Chondrocyte (in vitro differentiated cells): Measurements from ENCODE around the gene RADIL. TPM values are rescaled to one million over a fixed set of nuclear protein-coding genes. Genes with fewer than 3 reads are reported as not detected.
A peak's percentile ranks its signal among the peaks of the same experiment; 100 is the strongest.

Source experiments
- DNase-seq: peaks from one replicate; pipeline ENCODE4 v3.0.0; 2021; ENCODE audit warnings: mixed read lengths, low spot score
- H3K27ac Mint-ChIP-seq: one replicate; pipeline ENCODE4 v1.8.0; 2021; ENCODE audit warnings: mild to moderate bottlenecking, moderate library complexity, mixed read lengths; ENCODE audit not compliant: unreplicated experiment
- H3K27me3 Mint-ChIP-seq: 2 replicates; pipeline ENCODE4 v1.8.0; 2021; ENCODE audit warnings: low read depth, mixed read lengths
- H3K36me3 Mint-ChIP-seq: 2 replicates; pipeline ENCODE4 v1.8.0; 2021; ENCODE audit warnings: low read depth, mixed read lengths
- H3K4me1 Mint-ChIP-seq: 2 replicates; pipeline ENCODE4 v1.8.0; 2021; ENCODE audit warnings: low read depth, mild to moderate bottlenecking, mixed read lengths
- H3K4me3 Mint-ChIP-seq: one replicate; pipeline ENCODE4 v1.8.0; 2021; ENCODE audit warnings: mild to moderate bottlenecking, moderate library complexity, mixed read lengths; ENCODE audit not compliant: unreplicated experiment
- H3K9me3 Mint-ChIP-seq: 2 replicates; pipeline ENCODE4 v1.8.0; 2021; ENCODE audit warnings: low read depth, mixed read lengths
- total RNA-seq: library from RNA; stranded (reverse); gene quantifications from 3 replicates; pipeline ENCODE4 v1.2.1, GENCODE V29; 2021
- TF ChIP-seq, protein P1 (sequence below): fragments of 200-600 bp; sonication (generic); IDR thresholded peaks from 2 replicates; pipeline ENCODE4 v1.5.0; 2021; ENCODE audit warnings: antibody characterized with exemption, mild to moderate bottlenecking, moderate library complexity

Gene RADIL
- total RNA-seq, 1 donor from 2014 or later = 1.2 TPM

DNA sequence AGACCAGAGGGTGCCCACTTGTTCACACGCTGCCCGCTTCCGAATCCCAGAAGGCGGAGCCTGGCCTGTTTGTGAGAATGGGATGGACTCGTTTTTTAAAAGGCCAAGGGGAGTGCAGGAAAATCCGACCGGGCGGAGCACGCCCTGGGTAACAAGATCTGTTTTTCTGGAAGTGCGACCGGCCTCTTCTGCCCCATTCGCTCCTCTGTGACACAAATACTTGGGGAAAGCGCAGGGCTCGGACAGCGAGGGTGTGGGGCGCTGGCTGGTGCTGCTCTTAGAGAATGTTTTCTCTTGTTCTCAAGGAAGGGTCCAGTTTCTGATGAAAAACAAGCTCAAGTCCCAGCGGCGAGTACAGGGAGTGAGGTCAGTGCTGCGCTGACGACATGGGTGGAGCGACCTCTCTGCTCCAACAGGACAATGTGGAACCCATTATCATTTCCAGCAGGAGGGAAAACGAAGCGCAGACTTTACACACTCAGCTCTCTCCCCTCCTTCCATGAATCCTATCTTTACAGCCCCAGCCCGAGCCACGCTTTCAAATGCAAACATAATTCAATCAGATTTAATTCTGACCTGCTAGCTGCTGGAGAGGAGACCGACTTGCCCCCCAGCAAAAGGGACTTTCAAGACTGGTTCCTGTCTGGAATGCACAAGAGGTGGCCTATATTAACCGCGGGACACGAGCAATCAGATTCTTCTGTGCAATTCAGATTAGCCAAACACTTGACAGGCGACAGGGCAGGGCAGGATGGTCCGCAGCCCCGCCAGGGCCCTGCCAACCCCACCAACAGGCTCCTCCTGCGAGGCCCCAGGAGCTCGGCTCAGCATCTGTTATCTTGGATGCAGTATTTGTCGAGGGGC, 1.1 kb downstream of the RADIL start:
- TF ChIP-seq, protein P1, sequence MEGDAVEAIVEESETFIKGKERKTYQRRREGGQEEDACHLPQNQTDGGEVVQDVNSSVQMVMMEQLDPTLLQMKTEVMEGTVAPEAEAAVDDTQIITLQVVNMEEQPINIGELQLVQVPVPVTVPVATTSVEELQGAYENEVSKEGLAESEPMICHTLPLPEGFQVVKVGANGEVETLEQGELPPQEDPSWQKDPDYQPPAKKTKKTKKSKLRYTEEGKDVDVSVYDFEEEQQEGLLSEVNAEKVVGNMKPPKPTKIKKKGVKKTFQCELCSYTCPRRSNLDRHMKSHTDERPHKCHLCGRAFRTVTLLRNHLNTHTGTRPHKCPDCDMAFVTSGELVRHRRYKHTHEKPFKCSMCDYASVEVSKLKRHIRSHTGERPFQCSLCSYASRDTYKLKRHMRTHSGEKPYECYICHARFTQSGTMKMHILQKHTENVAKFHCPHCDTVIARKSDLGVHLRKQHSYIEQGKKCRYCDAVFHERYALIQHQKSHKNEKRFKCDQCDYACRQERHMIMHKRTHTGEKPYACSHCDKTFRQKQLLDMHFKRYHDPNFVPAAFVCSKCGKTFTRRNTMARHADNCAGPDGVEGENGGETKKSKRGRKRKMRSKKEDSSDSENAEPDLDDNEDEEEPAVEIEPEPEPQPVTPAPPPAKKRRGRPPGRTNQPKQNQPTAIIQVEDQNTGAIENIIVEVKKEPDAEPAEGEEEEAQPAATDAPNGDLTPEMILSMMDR = no peak
- no peak for DNase-seq
- Mint-ChIP-seq H3K36me3 (no peaks in the 10 kb centered on the region), H3K4me1 (peaks cover 20% of the 10 kb centered on the region), H3K27me3 (peaks cover 4% of the 10 kb centered on the region), H3K9me3 (no peaks in the 10 kb centered on the region), H3K27ac (peak overlapping the region; percentile 80), H3K4me3 (peak overlapping the region; percentile 58)

DNA sequence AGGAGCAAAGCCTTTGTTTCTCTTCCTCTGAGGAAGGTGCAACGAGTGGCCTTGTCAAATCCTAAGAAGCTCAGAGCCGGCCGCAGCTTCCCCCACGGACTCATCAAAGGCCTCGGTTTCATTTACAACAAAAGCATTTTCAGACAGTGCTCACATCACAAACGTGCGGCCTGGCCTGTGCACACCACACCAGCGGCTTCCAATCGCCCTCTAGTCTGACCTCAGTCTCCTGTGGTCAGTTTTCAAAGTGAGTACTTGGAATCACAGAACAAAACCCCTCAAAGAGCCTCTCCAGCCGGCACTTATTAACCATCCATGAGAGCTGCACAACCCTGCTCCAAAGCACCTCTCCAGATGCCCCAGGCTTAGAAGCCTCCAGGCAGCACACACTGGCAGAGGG, 3.3 kb downstream of the RADIL start:
- Mint-ChIP-seq H3K4me3 (no peak overlapping the region), H3K4me1 (peaks cover 20% of the 10 kb centered on the region), H3K27me3 (peaks cover 2% of the 10 kb centered on the region), H3K27ac (no peak overlapping the region), H3K9me3 (no peaks in the 10 kb centered on the region), H3K36me3 (no peaks in the 10 kb centered on the region)
- DNase-seq = no peak
- TF ChIP-seq, protein P1 = no peak

DNA sequence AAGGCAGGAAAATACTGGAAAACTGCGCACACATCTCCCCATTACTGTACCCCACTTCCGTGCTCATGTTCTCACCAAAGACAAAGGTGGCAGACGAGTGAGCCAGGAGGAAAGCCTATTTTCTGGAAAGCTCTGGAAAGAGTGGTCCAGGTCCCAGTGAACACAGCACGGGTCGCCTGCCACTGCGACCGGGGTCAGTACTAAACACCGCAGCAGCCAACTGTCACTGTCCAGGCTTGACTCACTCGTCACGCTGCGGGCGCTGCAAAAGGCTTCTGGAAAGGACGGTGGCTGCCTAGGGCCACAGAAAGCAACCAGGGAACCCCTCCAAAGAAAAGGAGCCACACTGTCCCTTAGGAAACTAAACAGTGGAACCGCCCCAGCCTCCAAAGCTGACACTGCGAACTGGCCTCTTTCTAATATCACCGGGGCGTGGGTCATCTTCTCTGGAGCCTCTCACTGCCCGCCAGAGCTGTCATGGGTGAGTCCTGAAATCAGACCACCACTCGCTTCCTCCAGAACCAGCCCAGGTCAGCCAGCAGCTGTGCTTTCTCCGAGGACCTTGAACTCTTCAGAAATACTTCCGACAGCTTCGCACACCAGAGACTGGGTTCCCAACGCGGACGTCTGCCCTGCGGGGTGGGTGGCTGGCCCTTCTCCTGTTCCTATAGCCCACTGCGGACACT, 4.0 kb downstream of the RADIL start:
- H3K27ac Mint-ChIP-seq = peak overlapping the region; percentile 54
- no peak for DNase-seq
- TF ChIP-seq, protein P1 = no peak
- H3K36me3 Mint-ChIP-seq = no peaks in the 10 kb centered on the region
- H3K27me3 Mint-ChIP-seq = peaks cover 2% of the 10 kb centered on the region
- no peaks in the 10 kb centered on the region for H3K9me3 Mint-ChIP-seq
- H3K4me3 Mint-ChIP-seq = no peak overlapping the region
- H3K4me1 Mint-ChIP-seq = peaks cover 20% of the 10 kb centered on the region

DNA sequence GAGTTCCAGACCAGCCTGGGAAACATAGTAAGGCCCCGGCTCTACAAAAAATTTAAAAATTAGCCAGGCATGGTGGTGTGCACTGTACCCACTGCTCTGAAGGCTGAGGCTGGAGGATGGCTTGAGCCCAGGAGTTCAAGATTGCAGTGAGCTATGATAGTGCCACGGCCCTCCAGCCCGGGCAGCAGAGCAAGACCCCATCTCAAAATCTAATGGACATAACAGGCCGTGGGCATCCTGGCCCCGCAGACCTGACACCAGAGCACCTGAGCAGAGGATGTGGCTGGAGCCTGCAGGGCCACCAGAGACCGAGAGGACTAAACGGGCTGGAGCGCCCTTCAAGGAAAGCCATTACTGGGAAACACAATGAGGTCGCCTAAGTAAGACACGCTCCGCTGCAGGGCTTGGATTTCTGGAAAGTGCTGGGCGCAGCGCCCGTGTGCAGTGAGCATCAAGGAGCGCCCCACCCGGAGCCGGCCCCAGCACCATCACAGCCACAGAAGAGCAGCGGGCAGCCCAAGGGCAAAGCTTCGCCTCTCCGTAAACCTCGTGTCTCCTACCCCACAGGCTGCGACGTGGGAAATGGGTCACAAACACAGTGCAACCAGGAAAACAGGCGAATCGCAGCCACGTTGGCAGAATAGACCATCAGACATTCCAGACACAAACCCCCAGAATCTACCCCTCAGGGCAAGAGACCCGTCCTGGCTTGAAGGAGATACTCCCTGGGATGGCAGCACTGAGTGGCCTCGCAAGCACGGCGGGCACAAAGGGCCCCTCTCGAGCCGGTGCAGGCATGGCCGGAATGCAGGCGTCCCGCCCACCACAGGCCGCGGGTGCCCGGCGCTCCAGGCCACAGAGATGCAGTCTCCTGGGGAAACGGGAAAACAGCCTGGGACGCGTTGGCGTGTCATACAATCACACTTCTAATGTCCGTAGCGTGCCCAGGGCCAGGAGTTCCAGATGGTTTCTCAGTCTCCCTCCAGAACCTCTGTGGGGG, 4.9 kb downstream of the RADIL start:
- TF ChIP-seq, protein P1 = no peak
- peaks cover 20% of the 10 kb centered on the region for H3K4me1 Mint-ChIP-seq
- H3K36me3 Mint-ChIP-seq = no peaks in the 10 kb centered on the region
- H3K4me3 Mint-ChIP-seq = no peak overlapping the region
- H3K9me3 Mint-ChIP-seq = no peaks in the 10 kb centered on the region
- peak overlapping the region; percentile 54 for H3K27ac Mint-ChIP-seq
- H3K27me3 Mint-ChIP-seq = peaks cover 2% of the 10 kb centered on the region
- no peak for DNase-seq
